ENCODE results near the gene RAPGEF1. TPM values are rescaled to one million over a fixed set of nuclear protein-coding genes. Genes with fewer than 3 reads are reported as not detected.

RAPGEF1 gene
- total RNA-seq, 1 experiment from 2014 or later, result 82.0 TPM

- Histone ChIP-seq H3K27me3 (no peaks in the 10 kb centered on the region), H3K4me3 (no peak overlapping the region), H3K9me3 (replicated peaks) (no peaks in the 10 kb centered on the region), H3K4me1 (peaks cover 83% of the 10 kb centered on the region), H3K36me3 (no peaks in the 10 kb centered on the region), H3K27ac (no peak overlapping the region; the same call in 1 of the 2 replicates)
- DNase-seq, result no peak
Measured at GRCh38 chr9:131700765-131701435, 39.0 kb downstream of the RAPGEF1 start.

DNA sequence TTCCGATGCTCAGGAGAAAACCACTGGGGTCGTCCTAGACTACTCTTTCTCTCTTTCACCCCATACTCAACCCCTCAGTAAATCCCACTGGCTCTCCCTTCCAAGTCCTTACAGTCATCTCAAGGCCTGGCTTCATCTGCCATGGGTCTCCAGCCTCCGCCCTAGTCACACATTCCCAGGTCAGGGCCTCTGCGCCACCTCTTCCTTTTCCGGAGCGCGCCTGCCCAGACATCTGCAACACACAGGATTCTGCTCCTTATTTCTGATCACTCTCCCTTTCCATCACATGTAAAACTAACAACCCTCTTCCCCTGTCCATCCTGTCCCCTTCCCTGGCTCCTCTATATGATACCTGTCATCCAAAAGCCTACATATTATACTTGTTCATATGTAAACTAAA is 39.8 kb downstream of the RAPGEF1 start:
- Histone ChIP-seq H3K36me3 (no peaks in the 10 kb centered on the region), H3K9me3 (replicated peaks) (no peaks in the 10 kb centered on the region), H3K27me3 (no peaks in the 10 kb centered on the region), H3K4me3 (no peak overlapping the region), H3K27ac (no peak overlapping the region), H3K4me1 (peaks cover 79% of the 10 kb centered on the region)
- DNase-seq, result no peak

- no peaks in the 10 kb centered on the region for H3K9me3 ChIP-seq (replicated peaks)
- DNase-seq, result peak; percentile 79 to 80
- peaks cover 64% of the 10 kb centered on the region for H3K4me1 ChIP-seq
- H3K36me3 ChIP-seq, result no peaks in the 10 kb centered on the region
- H3K4me3 ChIP-seq, result no peak overlapping the region
- no peaks in the 10 kb centered on the region for H3K27me3 ChIP-seq
- H3K27ac ChIP-seq, result peak overlapping the region; percentile 76
Measured at GRCh38 chr9:131698618-131698985, 41.3 kb downstream of the RAPGEF1 start.

DNA sequence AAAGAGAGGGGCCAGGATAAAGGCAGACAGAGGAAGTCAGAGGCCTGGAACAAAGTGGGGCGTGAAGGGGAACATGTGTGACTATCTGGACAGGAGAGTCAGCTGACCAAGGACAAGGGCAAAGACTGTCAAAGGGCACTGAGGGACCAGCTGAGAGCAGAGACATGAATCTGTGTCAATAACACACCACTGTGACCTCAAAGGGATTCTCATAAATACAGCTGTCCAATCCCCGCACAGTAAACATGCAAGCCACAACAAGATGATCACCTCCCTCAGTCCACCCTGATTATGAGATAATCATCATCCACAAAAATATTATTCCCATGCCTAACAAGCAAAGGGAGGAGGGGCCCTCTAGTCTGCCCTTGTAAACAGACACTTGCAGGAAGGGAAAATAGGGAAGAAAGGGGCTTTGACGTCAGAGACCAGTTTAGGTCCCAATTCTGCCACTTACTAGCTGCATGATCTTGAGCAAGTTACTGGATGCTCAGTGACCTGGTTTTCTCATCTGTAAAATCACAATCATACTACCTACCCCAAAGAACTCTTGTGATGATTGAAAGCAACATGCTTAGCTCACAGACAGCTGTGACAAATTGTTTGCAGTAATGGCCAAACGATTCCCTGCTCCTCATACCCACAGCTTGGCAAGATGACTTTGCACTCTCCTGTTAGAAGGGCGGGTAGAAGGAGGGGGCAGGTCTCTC is 41.8 kb downstream of the RAPGEF1 start:
- H3K27me3 ChIP-seq, result no peaks in the 10 kb centered on the region
- no peak overlapping the region for H3K4me3 ChIP-seq
- H3K36me3 ChIP-seq, result no peaks in the 10 kb centered on the region
- no peaks in the 10 kb centered on the region for H3K9me3 ChIP-seq (replicated peaks)
- peak overlapping the region; percentile 76 for H3K27ac ChIP-seq
- peak; percentile 75 to 84 for DNase-seq
- peaks cover 60% of the 10 kb centered on the region for H3K4me1 ChIP-seq

DNA sequence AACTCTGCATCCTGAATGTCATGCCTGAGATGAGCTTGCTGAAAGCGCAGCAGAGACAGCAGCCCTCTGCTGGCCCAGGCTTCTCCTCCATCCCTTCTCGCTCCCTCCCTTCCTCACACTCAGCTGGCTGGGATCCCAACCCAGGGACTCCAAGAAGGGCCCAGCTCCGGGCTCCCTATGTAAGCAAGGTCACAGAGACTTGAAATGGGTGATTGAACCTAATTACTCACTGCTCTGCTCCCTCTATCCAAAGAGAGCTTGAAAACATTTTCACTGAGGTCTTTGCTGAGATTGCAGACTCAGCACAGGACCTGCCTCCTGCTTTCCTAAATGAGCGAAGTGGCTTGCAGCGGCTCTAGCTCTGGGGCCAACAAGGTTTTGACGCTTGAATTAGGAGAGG is 42.8 kb downstream of the RAPGEF1 start:
- H3K27ac ChIP-seq, result no peak overlapping the region; the same call in 1 of the 2 replicates
- H3K4me1 ChIP-seq, result peaks cover 52% of the 10 kb centered on the region
- no peak overlapping the region for H3K4me3 ChIP-seq
- no peaks in the 10 kb centered on the region for H3K36me3 ChIP-seq
- H3K9me3 ChIP-seq (replicated peaks), result no peaks in the 10 kb centered on the region
- no peaks in the 10 kb centered on the region for H3K27me3 ChIP-seq
- no peak for DNase-seq

DNA sequence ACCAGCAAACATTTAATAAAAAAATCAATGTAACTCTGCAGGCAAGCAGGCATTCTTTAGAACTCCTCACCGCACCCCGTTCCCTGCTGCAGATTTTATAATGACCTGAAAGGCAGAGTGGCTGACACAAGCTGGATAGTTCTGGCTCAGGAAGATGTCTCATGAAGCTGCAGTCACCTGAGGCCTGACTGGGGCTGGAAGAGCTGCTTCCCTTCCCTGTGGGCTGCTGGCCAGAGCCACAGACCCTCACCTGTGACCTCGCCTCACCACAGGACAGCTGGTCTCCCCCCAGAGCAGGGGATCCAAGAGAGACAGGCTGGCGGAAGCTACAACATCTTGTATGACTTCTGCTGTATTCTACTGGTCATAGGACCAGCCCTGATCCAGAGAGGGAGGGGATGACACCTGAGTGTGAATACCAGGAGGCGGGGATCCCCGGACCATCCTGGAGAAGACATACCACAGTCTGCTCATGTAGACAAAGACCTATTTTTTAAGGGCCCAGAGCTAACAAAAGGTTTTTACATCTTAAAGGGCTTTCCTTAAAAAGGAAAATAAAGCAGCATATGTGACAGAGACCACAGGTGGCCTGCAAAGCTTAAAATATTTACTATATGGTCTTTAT is 43.9 kb downstream of the RAPGEF1 start:
- peaks cover 47% of the 10 kb centered on the region for H3K4me1 ChIP-seq
- H3K27me3 ChIP-seq, result no peaks in the 10 kb centered on the region
- H3K36me3 ChIP-seq, result no peaks in the 10 kb centered on the region
- DNase-seq, result no peak
- H3K4me3 ChIP-seq, result no peak overlapping the region
- no peaks in the 10 kb centered on the region for H3K9me3 ChIP-seq (replicated peaks)
- H3K27ac ChIP-seq, result no peak overlapping the region

GRCh38 chr9:131695366-131695765 is 44.5 kb downstream of the RAPGEF1 start:
- H3K27me3 ChIP-seq, result no peaks in the 10 kb centered on the region
- no peak overlapping the region for H3K4me3 ChIP-seq
- H3K36me3 ChIP-seq, result no peaks in the 10 kb centered on the region
- no peak overlapping the region for H3K27ac ChIP-seq
- no peak for DNase-seq
- peaks cover 47% of the 10 kb centered on the region for H3K4me1 ChIP-seq
- H3K9me3 ChIP-seq (replicated peaks), result no peaks in the 10 kb centered on the region

- Histone ChIP-seq H3K36me3 (peaks cover under 1% of the 10 kb centered on the region), H3K9me3 (replicated peaks) (no peaks in the 10 kb centered on the region), H3K27me3 (no peaks in the 10 kb centered on the region), H3K27ac (no peak overlapping the region), H3K4me1 (peaks cover 39% of the 10 kb centered on the region), H3K4me3 (no peak overlapping the region)
- DNase-seq, result no peak
Measured at GRCh38 chr9:131693651-131694597, 46.0 kb downstream of the RAPGEF1 start.

DNA sequence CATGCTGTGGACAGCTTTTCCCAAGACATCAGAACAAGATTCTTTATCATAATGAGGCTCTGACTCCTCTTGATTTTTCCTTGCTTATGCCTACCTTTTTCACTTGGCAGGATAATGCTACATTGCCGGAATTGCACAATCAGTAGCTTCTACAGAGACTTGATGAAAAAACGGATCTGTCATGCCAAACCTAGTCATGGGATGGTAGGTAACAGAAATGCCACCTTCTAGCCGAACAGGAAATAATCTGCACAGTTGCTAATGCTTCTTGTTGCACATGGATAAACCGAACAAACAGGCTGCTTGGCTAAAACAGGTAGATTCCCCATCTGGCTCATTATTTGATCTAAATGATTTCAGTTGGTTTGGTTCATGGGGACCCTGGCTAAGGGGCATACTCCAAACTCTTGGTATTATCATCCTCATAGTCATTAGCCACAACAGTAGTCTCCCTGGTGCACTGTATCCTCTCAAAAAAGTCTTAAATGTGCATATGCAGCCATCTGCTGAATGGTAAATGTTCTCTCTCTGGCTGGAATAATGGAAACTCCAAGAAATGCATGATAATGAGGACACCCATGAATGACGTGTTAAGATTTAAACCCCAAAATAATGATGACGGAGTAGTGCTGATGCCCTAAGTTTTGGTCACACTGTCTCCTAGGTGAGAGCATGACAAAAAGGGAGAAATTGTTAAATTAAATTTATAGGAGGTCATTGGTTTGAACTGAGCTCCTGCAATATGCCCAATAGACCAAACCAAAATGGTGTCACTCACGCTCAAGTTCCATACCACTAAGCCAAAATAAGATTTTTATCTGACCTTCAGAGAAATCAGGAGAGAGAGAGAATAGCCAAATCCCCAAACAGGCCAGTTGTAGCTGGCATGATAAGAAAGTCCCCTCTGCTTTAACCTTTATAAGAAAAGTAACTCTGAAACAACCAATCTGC is 47.0 kb downstream of the RAPGEF1 start:
- DNase-seq, result no peak
- Histone ChIP-seq H3K4me3 (no peak overlapping the region), H3K9me3 (replicated peaks) (no peaks in the 10 kb centered on the region), H3K4me1 (peaks cover 29% of the 10 kb centered on the region), H3K27ac (no peak overlapping the region), H3K27me3 (no peaks in the 10 kb centered on the region), H3K36me3 (peaks cover 5% of the 10 kb centered on the region)

GRCh38 chr9:131691969-131692611 is 47.8 kb downstream of the RAPGEF1 start:
- no peak overlapping the region for H3K27ac ChIP-seq
- H3K9me3 ChIP-seq (replicated peaks), result no peaks in the 10 kb centered on the region
- H3K27me3 ChIP-seq, result no peaks in the 10 kb centered on the region
- H3K4me1 ChIP-seq, result peaks cover 21% of the 10 kb centered on the region
- H3K36me3 ChIP-seq, result peaks cover 5% of the 10 kb centered on the region
- DNase-seq, result no peak
- no peak overlapping the region for H3K4me3 ChIP-seq

GRCh38 chr9:131690941-131691573 is 48.8 kb downstream of the RAPGEF1 start:
- no peaks in the 10 kb centered on the region for H3K9me3 ChIP-seq (replicated peaks)
- no peak overlapping the region for H3K27ac ChIP-seq
- no peak overlapping the region for H3K4me3 ChIP-seq
- peaks cover 10% of the 10 kb centered on the region for H3K4me1 ChIP-seq
- H3K27me3 ChIP-seq, result no peaks in the 10 kb centered on the region
- peaks cover 5% of the 10 kb centered on the region for H3K36me3 ChIP-seq
- no peak for DNase-seq

- H3K4me1 ChIP-seq, result peaks cover 6% of the 10 kb centered on the region; the same call in 1 of the 2 replicates
Measured at GRCh38 chr9:131690462-131690861, 49.4 kb downstream of the RAPGEF1 start.

DNA sequence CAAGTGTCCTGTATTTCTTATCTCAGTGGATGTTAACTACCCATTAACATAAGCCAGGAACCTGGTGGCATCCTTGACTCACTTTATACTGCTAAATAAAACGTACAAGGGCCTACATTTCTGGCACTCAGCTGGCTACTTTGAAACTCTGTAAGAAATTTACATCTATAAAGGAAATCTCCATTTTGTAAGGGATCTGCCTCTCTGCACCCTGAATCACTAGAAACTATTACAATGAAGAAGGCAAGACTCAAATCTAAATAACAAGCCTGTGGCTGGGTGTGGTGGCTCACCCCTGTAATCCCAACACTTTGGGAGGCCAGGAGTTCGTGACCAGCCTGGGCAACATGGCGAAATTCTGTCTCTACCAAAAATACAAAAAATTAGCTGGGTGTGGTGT is 51.5 kb downstream of the RAPGEF1 start:
- DNase-seq, result no peak
- H3K36me3 ChIP-seq, result peaks cover 5% of the 10 kb centered on the region
- H3K27ac ChIP-seq, result no peak overlapping the region
- H3K27me3 ChIP-seq, result no peaks in the 10 kb centered on the region
- peaks cover 22% of the 10 kb centered on the region for H3K4me1 ChIP-seq
- no peak overlapping the region for H3K4me3 ChIP-seq
- no peaks in the 10 kb centered on the region for H3K9me3 ChIP-seq (replicated peaks)

More at GRCh38 chr9:131690462-131690861, 49.4 kb downstream of the RAPGEF1 start:
- H3K9me3 ChIP-seq (replicated peaks), result no peaks in the 10 kb centered on the region
- no peak overlapping the region for H3K4me3 ChIP-seq
- H3K27me3 ChIP-seq, result no peaks in the 10 kb centered on the region
- no peak overlapping the region for H3K27ac ChIP-seq
- no peak for DNase-seq
- H3K36me3 ChIP-seq, result peaks cover 5% of the 10 kb centered on the region
